ENCODE data around the gene LIPT2. TPM values are rescaled to one million over a fixed set of nuclear protein-coding genes. Genes with fewer than 3 reads are reported as not detected.

The LIPT2 gene
- total RNA-seq, 1 experiment from 2014 or later = 9.3 TPM

DNA sequence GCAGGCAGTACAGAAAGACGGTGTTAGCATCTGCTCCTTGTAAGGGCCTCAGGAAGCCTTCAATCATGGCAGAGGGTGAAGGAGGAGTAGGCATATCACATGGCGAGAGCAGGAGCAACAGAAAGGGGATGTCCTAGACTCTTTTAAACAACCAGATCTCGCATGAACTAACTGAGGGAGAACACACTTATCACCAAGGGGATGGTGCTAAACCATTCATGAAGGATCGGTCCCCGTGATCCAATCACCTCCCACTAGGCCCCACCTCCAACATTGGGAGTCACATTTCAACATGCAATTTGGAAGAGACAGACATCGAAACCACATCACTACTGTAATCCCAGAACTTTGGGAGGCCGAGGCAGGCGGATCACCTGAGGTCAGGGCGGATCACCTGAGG lies 39.9 kb upstream of the LIPT2 start:
- no peaks in the 10 kb centered on the region; the same call in 1 of the 2 replicates for H3K36me3 Mint-ChIP-seq
- no peak overlapping the region for H3K4me3 Mint-ChIP-seq
- ChIA-PET POLR2A (no interaction called here), CTCF (no interaction called here)
- ATAC-seq (no peak; the same call in 1 of the 2 replicates), DNase-seq (ENCODE audit: low spot score) (no peak)
- no peaks in the 10 kb centered on the region for H3K27me3 Mint-ChIP-seq (ENCODE audit: low read depth)
- no peak for TF ChIP-seq NR3C1 (CRISPR knock-in tag; conservative IDR thresholded peaks at IDR 0.05; ENCODE audit: low read depth)
- no peak for TF ChIP-seq PRDM15 (CRISPR knock-in tag; IDR thresholded peaks at IDR 0.05)
- no peak for TF ChIP-seq FOXJ3 (CRISPR knock-in tag; IDR thresholded peaks at IDR 0.05; ENCODE audit: borderline replicate concordance)
- peaks cover 20% of the 10 kb centered on the region for H3K4me1 Mint-ChIP-seq
- H3K9me3 Mint-ChIP-seq = peaks cover 14% of the 10 kb centered on the region
- peak overlapping the region; percentile 34; the same call in 1 of the 2 replicates for H3K27ac Mint-ChIP-seq

GRCh38 chr11:74532501-74533246 lies 39.1 kb upstream of the LIPT2 start:
- Mint-ChIP-seq H3K4me1 (peaks cover 12% of the 10 kb centered on the region), H3K9me3 (peaks cover 7% of the 10 kb centered on the region), H3K27ac (no peak overlapping the region), H3K27me3 (ENCODE audit: low read depth) (no peaks in the 10 kb centered on the region), H3K4me3 (no peak overlapping the region), H3K36me3 (no peaks in the 10 kb centered on the region)
- no peak for DNase-seq (ENCODE audit: low spot score)
- ChIA-PET POLR2A (no interaction called here), CTCF (no interaction called here)
- ATAC-seq = no peak
- TF ChIP-seq ERG (CRISPR knock-in tag; IDR thresholded peaks at IDR 0.05) = no peak
- TF ChIP-seq, protein P1, sequence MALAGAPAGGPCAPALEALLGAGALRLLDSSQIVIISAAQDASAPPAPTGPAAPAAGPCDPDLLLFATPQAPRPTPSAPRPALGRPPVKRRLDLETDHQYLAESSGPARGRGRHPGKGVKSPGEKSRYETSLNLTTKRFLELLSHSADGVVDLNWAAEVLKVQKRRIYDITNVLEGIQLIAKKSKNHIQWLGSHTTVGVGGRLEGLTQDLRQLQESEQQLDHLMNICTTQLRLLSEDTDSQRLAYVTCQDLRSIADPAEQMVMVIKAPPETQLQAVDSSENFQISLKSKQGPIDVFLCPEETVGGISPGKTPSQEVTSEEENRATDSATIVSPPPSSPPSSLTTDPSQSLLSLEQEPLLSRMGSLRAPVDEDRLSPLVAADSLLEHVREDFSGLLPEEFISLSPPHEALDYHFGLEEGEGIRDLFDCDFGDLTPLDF (CRISPR knock-in tag; IDR thresholded peaks at IDR 0.05) = no peak
- TF ChIP-seq TP53 (CRISPR knock-in tag; IDR thresholded peaks at IDR 0.05) = no peak
- TF ChIP-seq ZNF416 (CRISPR knock-in tag; IDR thresholded peaks at IDR 0.05) = no peak
- TF ChIP-seq, protein P2, sequence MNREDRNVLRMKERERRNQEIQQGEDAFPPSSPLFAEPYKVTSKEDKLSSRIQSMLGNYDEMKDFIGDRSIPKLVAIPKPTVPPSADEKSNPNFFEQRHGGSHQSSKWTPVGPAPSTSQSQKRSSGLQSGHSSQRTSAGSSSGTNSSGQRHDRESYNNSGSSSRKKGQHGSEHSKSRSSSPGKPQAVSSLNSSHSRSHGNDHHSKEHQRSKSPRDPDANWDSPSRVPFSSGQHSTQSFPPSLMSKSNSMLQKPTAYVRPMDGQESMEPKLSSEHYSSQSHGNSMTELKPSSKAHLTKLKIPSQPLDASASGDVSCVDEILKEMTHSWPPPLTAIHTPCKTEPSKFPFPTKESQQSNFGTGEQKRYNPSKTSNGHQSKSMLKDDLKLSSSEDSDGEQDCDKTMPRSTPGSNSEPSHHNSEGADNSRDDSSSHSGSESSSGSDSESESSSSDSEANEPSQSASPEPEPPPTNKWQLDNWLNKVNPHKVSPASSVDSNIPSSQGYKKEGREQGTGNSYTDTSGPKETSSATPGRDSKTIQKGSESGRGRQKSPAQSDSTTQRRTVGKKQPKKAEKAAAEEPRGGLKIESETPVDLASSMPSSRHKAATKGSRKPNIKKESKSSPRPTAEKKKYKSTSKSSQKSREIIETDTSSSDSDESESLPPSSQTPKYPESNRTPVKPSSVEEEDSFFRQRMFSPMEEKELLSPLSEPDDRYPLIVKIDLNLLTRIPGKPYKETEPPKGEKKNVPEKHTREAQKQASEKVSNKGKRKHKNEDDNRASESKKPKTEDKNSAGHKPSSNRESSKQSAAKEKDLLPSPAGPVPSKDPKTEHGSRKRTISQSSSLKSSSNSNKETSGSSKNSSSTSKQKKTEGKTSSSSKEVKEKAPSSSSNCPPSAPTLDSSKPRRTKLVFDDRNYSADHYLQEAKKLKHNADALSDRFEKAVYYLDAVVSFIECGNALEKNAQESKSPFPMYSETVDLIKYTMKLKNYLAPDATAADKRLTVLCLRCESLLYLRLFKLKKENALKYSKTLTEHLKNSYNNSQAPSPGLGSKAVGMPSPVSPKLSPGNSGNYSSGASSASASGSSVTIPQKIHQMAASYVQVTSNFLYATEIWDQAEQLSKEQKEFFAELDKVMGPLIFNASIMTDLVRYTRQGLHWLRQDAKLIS (CRISPR knock-in tag; IDR thresholded peaks at IDR 0.05; ENCODE audit: borderline replicate concordance) = no peak
- no peak for TF ChIP-seq FOXP4 (CRISPR knock-in tag; IDR thresholded peaks at IDR 0.05)
- no peak for TF ChIP-seq JAZF1 (CRISPR knock-in tag; IDR thresholded peaks at IDR 0.05)
- no peak for TF ChIP-seq NR1H2 (CRISPR knock-in tag; IDR thresholded peaks at IDR 0.05)
- TF ChIP-seq, protein P3, sequence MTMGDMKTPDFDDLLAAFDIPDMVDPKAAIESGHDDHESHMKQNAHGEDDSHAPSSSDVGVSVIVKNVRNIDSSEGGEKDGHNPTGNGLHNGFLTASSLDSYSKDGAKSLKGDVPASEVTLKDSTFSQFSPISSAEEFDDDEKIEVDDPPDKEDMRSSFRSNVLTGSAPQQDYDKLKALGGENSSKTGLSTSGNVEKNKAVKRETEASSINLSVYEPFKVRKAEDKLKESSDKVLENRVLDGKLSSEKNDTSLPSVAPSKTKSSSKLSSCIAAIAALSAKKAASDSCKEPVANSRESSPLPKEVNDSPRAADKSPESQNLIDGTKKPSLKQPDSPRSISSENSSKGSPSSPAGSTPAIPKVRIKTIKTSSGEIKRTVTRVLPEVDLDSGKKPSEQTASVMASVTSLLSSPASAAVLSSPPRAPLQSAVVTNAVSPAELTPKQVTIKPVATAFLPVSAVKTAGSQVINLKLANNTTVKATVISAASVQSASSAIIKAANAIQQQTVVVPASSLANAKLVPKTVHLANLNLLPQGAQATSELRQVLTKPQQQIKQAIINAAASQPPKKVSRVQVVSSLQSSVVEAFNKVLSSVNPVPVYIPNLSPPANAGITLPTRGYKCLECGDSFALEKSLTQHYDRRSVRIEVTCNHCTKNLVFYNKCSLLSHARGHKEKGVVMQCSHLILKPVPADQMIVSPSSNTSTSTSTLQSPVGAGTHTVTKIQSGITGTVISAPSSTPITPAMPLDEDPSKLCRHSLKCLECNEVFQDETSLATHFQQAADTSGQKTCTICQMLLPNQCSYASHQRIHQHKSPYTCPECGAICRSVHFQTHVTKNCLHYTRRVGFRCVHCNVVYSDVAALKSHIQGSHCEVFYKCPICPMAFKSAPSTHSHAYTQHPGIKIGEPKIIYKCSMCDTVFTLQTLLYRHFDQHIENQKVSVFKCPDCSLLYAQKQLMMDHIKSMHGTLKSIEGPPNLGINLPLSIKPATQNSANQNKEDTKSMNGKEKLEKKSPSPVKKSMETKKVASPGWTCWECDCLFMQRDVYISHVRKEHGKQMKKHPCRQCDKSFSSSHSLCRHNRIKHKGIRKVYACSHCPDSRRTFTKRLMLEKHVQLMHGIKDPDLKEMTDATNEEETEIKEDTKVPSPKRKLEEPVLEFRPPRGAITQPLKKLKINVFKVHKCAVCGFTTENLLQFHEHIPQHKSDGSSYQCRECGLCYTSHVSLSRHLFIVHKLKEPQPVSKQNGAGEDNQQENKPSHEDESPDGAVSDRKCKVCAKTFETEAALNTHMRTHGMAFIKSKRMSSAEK (CRISPR knock-in tag; IDR thresholded peaks at IDR 0.05; ENCODE audit: borderline replicate concordance) = no peak
- TF ChIP-seq, protein P4, sequence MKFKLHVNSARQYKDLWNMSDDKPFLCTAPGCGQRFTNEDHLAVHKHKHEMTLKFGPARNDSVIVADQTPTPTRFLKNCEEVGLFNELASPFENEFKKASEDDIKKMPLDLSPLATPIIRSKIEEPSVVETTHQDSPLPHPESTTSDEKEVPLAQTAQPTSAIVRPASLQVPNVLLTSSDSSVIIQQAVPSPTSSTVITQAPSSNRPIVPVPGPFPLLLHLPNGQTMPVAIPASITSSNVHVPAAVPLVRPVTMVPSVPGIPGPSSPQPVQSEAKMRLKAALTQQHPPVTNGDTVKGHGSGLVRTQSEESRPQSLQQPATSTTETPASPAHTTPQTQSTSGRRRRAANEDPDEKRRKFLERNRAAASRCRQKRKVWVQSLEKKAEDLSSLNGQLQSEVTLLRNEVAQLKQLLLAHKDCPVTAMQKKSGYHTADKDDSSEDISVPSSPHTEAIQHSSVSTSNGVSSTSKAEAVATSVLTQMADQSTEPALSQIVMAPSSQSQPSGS (CRISPR knock-in tag; IDR thresholded peaks at IDR 0.05; ENCODE audit: borderline replicate concordance, low read depth) = no peak
